T-helper 9 cell (primary cell): ENCODE data around the gene AQP12A.
"Not testable (repeated sequence)": the region's sequence is repeated elsewhere in the genome, so short reads cannot be mapped to it uniquely, and the experiment has no call there.

Source experiments
- DNase-seq: peaks from one replicate; pipeline ENCODE4 v3.0.0-alpha.2; 2020
- total RNA-seq, 2 donors: gene quantifications; one replicate each; lab custom pipeline; 2026; lab: John Stamatoyannopoulos, UW

The AQP12A gene, protein sequence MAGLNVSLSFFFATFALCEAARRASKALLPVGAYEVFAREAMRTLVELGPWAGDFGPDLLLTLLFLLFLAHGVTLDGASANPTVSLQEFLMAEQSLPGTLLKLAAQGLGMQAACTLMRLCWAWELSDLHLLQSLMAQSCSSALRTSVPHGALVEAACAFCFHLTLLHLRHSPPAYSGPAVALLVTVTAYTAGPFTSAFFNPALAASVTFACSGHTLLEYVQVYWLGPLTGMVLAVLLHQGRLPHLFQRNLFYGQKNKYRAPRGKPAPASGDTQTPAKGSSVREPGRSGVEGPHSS
- total RNA-seq, result 0 reads per million in 2 donors

DNA sequence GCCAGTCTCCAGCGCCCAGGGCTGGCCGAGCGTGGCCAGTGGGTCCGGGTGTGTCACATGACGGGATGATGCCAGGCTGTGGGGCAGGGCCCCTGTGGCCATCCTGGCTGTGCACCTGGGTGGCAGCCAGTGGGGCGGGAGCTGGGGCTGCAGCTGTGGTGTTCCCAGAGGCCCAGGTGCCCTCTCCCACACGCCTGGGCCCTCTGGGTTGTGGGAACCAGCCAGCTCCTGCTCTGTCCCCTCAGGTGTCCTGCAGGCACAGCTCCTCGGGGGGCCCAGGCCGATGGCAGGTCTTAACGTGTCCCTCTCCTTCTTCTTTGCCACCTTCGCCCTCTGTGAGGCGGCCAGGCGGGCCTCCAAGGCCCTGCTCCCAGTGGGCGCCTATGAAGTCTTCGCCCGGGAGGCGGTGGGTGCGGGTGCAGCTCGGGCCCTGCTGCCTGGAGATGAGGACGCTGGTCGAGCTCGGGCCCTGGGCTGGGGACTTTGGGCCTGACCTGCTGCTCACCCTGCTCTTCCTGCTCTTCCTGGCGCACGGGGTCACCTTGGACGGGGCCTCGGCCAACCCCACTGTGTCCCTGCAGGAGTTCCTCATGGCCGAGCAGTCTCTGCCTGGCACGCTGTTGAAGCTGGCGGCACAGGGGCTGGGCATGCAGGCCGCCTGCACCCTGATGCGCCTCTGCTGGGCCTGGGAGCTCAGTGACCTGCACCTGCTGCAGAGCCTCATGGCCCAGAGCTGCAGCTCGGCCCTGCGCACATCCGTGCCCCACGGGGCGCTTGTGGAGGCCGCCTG lies at the start of gene AQP12A:
Gene AQP12A, plus strand, starts transcription at position 236 of the 790 bp plus-strand sequence. Its CDS starts 48 bp downstream, at position 284.
- DNase-seq, result not testable (repeated sequence)

DNA sequence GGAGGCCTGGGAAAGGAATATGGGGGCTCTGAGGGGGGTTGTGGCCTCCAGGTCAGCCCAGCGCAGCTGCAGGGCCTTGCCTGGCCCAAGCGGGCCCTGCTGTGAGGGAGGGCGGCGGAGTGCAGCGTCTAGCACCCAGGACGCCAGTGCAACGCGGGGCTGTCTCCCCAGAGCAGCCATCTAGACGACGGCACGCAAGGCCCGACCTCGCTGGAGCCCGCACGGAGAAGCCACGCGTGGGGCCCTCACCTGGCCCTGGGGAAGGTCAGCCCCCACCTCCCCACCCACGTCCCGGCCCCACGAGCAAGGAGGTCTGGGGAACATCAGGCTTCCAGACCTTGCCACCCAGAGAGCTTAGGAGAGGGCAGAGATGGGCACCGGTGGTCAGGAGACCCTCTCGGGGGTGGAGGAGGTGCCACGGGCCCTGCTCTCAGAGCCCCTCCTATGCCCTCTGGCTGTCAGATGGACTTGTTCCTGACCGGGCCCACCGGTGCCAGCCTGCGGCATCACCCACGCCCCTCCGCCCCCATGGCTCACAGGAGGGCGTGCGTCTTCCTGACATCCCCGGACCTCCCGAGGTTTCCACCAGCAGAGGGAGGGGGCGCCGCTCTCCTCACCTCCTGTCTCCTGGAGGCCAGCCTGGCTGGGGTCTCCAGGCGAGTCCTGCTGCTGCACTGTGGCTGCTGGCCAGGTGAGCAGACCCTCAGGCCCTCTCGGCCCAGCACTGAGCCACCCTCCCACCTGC lies 49.4 kb upstream of the AQP12A start:
- no peak for DNase-seq

DNA sequence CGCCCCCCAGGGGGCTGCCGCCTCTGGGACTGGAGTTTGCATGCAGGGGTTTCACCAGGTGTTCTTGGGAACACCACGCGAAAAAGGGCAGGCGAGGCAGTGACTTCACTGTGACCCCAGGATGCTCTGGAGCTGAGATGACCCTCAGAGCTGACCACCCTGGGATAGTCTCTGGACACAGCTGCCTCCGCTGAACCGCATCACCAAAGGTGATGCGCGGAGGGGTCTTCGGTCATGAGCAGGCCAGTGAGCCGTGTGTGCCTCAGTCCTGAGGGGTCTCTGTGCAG lies 48.9 kb upstream of the AQP12A start:
- DNase-seq, result no peak

DNA sequence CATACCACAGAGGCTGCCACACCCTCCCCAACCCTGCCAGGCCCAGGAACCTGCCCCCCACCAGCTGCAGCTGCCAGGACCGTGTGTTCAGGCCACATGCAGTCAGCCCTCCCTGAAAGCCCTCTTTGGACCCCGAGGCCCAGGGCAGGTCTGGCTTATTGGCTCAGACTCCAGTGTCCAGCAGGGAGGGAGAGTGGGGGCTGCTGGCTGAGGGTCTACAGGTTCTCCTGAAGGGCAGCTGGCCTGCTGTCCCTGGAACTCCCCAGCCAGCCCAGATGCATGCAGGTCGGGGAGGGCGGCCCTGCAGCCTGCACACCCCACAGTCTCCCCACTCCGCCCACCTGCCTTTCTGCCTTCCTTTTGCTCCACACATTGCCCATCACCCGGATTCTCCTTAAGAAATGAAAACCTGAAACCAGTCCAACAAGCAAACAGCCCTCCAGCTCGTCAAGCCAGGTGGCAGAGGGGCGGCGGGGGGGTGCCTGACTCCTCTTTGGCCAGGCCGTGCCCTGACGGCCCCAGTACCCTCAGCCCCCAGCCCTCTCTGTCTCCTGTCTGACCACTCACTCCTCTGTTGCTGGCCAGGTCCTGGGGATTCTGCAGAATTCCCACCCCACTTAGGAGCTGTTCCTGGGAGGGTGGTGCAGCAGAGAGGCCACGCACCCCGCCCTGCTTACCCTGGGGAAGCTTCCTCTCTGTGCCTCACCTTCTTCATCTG lies 48.4 kb upstream of the AQP12A start:
- DNase-seq, result no peak

DNA sequence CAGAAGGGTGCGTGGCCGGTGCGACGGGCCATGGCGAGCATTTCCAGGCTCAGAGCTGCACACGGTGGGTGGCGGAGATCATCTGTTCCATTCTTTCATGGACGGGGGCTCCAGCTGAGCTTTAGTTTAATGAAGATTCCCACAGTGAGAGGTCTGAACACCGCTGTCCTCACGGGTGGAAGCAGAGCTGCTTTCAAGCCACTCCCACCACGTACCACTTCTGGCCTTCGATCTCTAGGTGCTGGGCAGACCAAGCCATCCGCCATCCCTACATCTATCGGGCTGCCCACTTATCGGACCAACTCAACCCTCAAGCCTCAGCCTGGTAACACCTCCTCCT lies 47.9 kb upstream of the AQP12A start:
- no peak for DNase-seq

DNA sequence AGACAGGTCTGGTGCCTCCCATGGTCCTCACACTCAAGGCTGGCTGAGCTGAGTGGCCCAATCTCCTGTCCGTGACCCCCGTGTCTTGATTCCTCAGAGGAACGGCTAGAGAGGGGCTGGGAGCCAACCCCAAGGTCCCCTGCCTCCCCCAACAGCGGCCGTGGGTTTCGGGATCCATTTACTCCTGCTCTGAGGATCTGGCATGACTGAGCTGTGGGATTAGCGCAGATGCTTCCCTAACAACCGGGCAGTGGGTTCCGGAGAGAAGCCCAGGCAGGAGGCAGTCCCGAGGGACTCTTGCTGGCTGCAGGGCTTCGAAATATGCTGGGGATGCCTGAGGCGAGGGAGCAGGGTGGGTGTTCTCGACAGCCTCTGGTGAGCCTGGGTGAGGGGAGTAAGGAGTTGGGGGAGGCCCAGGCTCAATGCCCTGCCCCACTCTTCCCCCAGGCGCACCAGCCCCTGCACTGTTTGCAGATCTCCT lies 47.5 kb upstream of the AQP12A start:
- no peak for DNase-seq

DNA sequence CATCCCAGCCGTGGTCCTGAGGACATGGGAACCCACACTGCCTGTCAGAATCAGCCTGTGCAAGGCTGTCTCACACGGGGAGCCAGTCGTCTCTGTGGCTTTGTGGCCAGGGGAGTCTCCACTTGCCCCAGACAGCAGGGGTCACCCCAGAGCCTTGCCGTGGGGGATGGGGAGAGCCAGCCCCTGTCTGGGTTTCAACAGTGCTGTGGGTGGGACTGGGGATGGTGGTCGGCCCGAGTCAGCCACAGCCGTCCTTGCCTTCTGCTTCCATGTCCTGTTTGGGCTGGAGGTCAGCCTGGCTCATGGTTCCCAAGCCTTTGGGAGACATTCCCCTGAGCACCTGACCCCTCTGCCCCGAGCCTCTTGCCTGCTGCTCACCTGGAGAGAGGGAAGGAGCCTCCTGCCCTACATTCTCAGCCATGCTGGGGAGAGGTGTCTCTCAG lies 46.8 kb upstream of the AQP12A start:
- DNase-seq, result no peak

DNA sequence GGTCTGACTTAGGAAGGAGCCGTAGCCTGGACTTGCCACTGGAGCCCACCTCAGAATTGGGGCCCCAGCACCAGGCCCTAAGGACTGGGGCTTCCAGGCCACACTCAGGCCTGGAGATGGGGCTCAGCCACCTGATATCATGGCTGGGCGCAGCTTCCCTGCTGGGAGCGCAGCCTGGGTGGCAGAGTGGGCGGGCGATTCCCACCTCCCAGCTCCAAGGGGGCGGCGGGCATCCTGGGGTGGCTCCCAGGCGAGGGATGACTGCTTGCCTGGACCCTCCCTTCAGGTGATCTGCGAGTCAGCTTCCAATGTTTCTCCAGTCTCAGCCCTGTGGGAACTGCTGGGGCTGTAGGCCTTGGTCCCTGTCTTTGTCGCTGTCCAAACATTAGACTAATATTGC lies 46.3 kb upstream of the AQP12A start:
- DNase-seq, result no peak

DNA sequence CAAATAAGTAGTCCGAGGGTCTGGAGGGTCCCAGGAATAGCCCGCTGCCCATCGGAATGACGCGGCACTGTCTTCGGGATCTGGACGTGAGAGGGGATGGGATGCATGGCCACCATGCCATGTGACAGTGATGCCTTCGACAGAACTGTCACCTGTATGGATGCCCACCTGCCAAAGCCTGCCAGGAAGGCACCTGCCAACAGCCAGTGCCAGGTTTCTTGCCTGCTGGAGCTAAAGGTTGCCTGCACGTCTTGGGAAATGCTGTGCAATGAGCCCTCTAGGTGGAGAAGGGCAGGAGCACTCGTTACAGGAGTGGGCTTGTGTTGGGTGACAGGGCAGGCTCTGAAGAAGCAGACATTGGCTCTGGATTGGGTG lies 45.9 kb upstream of the AQP12A start:
- no peak for DNase-seq

DNA sequence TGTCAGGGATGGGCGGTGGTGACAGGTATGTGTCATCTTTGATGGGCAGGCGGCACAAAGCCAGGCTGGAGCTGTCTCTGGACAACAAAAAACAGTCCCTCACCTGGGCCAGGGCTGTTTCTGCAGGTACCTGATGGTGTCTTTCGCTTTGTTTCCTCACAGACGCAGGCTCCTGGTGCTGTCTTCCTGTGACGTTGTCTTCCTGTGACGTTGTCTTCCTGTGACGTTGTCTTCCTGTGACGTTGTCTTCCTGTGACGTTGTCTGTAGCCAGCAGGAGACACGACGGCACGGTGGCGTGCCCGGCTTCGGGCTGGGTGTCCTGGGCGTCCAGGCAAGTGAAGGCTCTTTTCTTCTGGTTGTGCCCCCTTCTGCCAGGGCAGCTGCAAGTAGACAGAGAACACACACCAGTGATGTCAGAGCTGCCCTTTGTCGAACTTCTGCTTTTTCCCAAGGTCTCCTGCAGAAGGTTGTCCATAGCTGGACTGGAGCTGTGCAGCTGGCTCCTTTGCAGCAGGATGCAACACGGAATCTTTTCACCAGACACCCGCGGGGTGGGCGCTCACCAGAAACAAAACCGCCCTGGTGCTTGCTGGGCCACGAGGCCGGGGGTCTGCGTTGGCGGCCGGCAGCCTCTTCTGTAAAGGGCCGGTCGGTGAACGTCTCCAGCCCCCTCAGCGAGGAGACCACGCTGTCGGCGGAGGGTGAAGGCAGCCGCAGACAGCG lies 45.3 kb upstream of the AQP12A start:
- peak; percentile 16 for DNase-seq

DNA sequence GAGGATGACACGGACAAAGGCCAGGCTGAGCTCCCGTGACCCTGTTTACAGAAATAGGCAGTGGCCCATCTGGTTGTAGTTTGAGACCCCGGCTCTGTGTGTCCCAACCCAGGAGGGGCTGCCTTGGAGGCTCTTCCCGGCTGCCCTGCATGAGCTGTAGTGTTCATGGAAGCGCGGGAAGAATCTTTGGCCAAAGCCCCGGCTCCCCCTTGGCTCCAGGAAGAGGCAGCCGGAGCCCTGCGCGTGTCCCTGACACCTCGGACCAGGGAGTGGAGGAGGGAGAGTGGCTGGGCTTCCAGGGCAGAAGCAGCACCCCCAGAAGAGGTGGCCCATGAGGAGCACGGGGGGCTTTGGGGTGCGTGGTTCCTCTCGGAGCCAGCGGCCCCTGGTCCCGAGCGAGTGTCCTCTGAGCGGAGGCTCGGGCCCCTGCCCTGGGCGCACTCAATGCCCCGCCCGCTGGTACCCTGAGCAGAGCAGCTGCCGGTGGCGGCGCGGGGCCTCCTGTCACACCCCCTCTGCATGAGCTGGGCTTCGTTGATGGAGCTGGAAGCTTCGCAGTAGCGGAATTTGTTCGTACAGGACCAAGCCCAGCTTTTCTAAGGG lies 44.7 kb upstream of the AQP12A start:
- no peak for DNase-seq

DNA sequence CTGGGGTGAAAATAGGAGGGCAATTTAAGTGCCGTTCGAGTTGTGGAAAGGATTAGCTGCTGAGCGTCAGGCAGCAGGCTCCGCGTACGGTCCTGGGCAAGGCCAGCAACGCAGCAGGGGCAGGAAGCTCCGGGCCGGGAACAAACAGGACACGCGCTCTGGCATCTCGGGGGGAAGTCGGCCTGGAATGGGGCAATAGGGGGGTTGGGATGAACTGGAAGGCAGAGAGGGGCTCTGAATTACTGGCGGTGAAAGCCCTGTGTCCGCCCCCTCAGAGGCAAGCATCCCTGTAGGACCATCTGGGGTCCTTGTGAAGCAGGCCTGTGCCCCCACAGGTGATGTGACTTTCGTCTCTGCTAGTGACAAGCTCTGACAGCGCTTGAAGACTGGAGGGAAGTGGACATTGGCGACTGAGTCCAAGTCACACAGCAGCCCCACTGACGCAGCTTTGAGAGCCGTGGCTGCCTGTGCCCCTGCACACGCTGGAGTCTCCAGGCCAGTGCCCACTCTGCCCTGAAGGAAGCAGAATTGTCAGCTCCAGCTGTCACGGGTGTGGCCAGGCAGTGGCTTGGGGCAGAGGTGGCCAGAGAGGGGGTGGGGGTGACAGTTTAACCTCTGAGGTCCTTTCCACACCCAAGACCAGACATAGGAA lies 44.0 kb upstream of the AQP12A start:
- DNase-seq, result no peak

DNA sequence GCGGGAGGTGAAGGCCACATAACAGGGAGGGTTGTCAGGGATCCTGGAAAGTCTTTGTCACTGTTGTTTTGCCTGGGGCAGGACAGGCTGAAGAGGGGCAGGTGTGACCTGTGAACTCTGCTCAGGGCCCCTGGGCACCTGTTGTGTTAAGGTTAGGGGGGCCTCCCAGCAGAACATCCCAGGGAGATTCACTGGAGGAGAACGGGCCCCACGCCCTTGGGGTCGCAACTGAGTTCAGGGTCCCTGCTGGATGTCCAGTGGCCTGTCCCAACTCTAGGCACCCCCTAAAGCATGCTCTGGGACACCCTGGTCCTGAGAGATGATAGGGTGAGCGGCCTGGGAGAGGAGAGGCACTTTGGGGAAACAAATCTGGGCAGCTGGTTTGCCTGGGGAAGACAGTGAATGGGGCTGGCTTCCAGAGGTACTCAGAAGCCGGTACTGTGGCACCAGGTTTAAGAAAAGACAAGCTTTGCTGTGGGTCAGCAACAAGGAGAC lies 43.5 kb upstream of the AQP12A start:
- no peak for DNase-seq

DNA sequence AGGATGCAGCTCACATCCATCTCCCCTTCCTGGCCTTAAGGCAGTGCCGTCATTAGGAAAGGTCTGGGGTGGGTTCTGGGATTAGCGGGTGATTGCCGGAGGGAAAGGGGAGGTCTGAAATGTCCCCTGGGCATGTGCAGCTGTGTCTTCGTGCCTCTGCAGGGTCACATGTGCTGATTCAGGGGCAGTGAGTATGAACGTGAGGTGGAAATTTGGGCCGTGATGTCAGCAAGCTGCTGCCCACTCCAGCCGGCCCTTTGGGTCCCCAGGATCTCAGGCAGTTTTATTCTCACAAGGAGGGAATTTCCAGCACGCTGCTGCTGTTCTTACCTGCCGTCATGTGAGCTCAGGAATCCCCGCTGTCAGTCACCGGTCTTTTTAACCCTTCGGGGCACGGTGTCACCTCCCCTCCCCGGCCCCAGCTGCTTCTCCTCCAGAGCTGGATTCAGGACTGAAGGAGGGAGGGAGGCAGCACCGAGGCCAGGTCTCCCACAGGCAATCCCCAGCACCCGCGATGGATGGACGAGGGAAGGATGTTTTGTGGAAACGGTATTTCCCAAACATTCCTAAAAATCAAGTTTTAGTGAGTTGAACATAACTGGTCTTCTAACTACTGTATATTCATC lies 42.9 kb upstream of the AQP12A start:
- DNase-seq, result no peak

DNA sequence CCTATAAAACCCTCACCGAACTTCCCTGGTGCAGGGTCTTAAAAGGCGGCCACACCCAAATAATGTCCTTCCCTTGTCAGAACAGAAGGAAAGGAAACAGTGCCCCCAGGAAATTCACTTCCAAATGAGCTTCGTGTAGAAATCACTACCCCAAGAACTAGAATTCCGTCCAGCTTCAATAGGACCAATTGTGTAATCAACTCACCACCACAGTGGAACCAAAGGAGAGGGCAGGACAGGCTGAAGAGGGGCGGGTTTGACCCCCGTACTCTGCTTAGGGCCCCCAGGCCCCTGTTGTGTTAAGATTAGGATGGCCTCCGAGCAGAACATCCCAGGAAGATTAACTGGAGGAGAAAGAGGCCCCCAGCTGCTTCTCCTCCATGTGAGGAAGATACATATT lies 42.3 kb upstream of the AQP12A start:
- no peak for DNase-seq

DNA sequence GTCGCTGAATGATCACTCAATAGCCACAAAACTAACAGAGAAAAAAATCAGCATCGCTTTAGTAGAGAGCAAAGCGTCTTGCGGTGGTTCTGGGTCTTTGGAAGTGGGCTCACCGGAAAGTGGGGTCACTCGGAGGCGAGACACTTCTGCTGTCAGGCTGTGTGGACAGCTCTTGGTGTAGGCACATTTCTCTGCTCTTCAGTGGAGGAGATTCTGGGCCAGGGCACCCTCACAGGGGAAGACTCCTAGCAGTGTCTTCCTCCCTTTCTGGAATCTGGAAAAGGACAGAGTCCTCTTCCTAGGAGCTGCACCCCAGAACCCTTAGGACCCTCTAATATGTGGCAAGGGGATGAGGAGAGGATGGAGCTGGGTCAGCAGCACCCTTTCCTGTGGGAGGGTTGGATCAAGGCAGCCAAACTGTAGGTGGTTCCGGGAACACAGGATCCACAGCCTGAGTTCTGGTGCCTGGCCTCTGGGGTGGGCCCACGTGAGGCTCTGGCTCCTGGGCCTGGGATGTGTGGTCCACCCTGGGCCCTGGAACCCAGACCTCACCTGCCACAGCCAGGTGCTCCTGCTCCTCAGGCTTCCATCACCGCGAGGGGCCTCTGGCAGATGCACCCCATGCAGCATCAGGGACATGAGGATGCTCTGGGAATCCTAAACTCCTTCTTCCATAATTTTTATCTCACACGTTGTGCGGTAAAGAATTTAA lies 41.3 kb upstream of the AQP12A start:
- no peak for DNase-seq

DNA sequence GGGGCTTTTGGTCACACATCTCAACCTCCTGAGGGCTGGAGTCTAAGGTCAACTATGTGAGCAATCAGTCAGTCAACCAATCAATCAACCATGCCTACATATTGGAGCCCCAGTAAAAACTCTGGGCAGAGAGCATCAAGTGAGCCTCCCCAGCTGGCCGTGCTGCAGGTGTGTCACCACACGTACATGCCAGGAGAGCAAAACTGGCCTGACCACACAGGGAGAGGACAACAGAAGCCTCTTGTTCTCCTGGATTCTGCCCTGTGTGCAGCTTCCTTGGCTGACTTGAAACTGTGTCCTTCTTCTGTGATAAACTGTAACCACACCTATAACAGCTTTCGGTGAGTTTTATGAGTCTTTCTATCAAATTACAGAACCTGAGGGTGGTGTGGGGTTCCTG lies 40.5 kb upstream of the AQP12A start:
- DNase-seq, result no peak

DNA sequence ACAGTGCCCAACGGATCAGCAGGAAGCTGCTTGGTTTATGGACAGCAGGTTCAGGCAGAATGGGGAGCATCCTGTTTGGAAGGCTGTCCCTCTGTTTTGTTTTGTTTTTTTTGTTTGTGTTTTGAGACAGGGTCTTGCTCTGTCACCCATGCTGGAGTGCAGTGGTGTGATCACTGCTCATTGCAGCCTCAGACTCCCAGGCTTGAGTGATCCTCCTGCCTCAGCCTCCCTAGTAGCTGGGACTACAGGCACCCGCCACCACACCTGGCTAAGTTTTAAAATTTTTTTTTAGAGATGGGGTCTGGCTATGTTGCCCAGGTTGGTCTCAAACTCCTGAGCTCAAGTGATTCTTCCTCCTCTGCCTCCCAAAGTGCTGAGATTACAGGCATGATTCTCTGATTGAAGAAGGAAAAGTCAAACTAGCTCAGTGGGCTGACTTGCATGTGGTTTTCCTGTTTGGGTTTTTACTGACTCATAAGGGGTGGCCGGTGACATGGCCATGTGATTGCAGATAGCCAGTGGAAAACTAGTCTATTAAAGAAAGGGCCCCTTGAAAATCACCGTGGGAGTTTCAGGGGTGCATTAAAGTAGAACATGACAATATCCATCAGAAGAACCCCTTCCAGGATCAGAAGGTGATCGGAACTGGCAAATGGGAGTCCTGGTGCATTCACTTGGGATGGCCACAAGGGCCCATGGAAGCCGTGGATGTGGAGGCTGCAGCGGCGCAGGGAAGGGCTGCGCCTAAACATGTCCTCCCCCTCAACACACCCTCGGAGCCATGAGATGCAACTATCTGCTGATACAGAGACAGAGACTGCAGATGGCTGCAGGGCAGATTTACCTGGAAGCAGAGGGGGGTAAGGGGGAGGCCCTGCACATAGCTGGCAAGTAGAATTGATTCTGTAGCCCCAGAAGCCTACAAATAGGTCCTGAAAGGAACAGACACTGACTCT lies 35.5 kb upstream of the AQP12A start:
- no peak for DNase-seq

DNA sequence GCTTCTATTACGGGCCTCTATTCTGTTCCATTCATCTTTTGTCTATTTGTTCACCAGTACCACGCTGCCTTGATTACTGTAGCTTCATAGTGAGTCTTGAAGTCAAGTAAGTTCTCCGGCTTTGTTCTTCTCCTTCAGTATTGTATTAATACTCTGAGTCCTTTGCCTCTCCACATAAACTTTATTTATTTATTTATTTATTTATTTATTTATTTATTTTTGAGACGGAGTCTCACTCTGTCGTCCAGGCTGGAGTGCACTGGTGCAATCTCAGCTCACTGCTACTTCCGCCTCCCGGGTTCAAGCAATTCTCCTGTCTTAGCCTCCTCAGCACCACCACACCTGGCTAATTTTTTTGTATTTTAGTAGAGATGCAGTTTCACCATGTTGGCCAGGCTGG lies 31.8 kb upstream of the AQP12A start:
- not testable (repeated sequence) for DNase-seq
